LNCAP (cell line): ENCODE data around the gene MYO1E.

ENCODE experiments used
- TF ChIP-seq, protein P1 (sequence below): fragments of 450-650 bp; IDR thresholded peaks from 2 replicates; pipeline ENCODE4 v1.5.1; 2017; ENCODE audit warnings: mild to moderate bottlenecking

The MYO1E gene

GRCh38 chr15:59237924-59238331, 134.7 kb downstream of the MYO1E start:
- TF ChIP-seq, protein P1, sequence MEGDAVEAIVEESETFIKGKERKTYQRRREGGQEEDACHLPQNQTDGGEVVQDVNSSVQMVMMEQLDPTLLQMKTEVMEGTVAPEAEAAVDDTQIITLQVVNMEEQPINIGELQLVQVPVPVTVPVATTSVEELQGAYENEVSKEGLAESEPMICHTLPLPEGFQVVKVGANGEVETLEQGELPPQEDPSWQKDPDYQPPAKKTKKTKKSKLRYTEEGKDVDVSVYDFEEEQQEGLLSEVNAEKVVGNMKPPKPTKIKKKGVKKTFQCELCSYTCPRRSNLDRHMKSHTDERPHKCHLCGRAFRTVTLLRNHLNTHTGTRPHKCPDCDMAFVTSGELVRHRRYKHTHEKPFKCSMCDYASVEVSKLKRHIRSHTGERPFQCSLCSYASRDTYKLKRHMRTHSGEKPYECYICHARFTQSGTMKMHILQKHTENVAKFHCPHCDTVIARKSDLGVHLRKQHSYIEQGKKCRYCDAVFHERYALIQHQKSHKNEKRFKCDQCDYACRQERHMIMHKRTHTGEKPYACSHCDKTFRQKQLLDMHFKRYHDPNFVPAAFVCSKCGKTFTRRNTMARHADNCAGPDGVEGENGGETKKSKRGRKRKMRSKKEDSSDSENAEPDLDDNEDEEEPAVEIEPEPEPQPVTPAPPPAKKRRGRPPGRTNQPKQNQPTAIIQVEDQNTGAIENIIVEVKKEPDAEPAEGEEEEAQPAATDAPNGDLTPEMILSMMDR = no peak

DNA sequence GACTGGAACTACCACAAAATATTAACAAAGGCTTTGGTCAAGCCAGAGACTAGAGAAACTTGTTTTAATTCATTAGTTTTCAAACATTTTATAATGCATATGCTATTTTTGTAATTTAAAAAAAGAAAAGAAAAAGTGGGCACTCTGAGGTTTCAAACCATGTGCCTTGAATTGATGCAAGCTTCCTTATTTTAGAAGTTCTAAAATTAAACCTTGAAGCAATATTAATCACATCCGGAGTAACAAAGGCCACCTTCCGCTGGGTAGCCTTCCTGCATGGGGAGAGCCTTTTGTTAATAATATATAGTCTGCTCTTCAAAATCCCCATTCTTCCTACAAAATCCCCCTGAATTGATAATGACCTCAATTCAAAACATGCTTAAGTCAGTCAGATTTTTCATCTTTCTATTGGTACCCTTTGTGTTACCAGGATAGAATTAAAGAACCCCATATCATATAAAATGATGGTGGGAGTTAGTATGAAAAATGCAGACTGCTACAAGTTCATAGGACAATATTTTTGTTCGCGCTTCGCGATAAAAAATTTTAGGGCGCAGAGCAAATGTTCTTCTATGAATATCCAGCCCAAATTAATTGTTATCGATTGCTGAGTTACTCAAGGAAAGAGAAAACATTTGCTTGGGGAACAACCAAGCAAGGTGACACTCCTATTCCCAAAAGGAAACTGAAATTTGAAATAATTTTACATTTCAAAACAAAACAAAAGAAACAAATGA, 135.4 kb downstream of the MYO1E start:
- TF ChIP-seq, protein P1 = no peak

DNA sequence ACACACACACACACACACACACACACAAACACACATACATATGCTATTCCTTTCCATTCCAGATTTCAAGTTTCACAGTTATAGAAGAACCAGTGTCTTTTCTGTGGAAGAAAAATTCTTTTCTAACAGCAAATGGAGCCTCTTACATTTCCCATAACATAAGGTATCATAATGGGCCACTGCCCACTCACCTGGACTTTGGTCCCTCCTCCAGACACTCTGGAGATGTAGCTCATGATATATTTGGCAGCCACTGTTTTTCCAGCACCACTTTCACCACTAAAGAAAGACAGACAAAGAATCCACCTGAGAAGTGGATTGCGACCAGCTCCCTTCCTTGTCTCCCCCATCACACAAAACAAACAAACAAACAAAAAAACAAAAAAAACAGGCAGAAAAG, 136.3 kb downstream of the MYO1E start:
- TF ChIP-seq, protein P1 = no peak

DNA sequence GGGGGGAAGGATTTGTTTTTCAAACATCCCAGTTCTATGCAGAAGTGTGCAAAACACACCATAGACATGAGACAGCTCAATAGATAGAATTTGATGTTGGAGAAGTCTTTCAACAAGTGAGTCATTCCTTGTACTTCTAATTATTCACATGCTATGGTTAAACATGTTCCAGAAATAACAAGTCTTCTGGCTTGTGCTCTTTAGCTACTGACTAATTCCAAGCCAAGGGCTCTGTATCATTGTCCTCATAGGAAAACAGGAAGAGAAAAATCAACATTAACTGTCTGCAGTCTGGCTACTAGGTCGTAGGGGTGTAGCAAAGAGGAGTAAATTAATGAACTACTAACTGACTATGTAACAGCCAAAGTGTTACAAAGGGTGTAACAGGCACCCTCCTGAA, 140.2 kb downstream of the MYO1E start:
- TF ChIP-seq, protein P1 = no peak

DNA sequence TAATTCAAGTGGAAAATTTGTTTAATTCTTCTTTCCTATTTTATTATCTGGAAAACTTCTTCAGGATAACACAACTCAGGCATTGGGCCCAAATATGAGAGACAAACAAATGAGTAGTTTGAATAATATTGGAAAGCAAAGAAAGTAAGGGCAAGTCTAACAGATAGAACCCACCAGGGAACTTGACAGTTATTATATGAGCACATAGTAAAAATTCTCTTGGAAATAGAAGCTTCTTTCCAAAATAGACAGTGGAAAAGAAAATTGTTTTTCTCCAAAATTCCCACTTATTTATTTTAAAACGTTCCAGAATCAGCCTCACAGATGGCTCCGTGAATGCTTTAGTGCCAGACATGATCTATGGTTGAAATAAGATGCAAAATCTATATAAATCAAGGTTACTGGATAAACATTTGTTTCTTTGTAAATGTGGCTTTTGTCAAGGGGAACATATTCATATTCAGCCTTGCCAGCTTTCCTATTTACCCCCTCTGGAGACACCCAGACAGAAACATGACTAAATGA, 142.1 kb downstream of the MYO1E start:
- TF ChIP-seq, protein P1 = no peak

DNA sequence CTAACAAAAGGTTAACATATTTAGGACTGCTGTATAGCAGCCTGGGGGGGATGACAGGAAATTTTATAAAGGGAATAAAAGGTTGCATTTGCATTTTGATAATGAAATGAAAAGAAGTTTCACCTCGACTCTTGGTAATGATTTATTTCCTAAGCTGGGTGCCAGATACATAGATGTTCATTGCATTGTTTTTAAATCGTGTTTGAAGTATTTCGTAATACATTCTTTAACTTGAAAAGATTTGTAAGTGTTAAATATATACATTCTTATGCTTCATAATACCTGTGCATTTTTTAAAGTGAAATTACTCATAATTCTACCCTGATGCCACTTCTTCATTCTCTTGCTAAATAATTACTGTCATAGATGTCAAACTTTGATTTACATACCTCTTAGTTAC, 143.2 kb downstream of the MYO1E start:
- TF ChIP-seq, protein P1 = no peak

GRCh38 chr15:59229015-59229414, 143.7 kb downstream of the MYO1E start:
- TF ChIP-seq, protein P1 = no peak
